GM19240 (cell line): Measurements from ENCODE around the gene HELZ2.
"Not testable (repeated sequence)": the region's sequence is repeated elsewhere in the genome, so short reads cannot be mapped to it uniquely, and the experiment has no call there.

Source experiments
- DNase-seq: peaks from one replicate; pipeline ENCODE4 v3.0.0; 2011; ENCODE audit warnings: low spot score; ENCODE audit not compliant: insufficient read length

HELZ2 gene

GRCh38 chr20:63574156-63574828 is at the start of gene HELZ2:
Gene HELZ2 (minus strand): TSS chr20:63574239. CDS start chr20:63572385, 1,854 bp downstream.
- DNase-seq, result peak; percentile 72

GRCh38 chr20:63622732-63623131 is 48.7 kb upstream of the HELZ2 start:
- no peak for DNase-seq

GRCh38 chr20:63622096-63622495 is 48.1 kb upstream of the HELZ2 start:
- no peak for DNase-seq

- no peak for DNase-seq
Measured at GRCh38 chr20:63620991-63621390, 47.0 kb upstream of the HELZ2 start.

GRCh38 chr20:63619505-63619904 is 45.5 kb upstream of the HELZ2 start:
- no peak for DNase-seq

GRCh38 chr20:63619086-63619485 is 45.0 kb upstream of the HELZ2 start:
- DNase-seq, result no peak

GRCh38 chr20:63618291-63618980 is 44.4 kb upstream of the HELZ2 start:
- DNase-seq, result no peak

- no peak for DNase-seq
Measured at GRCh38 chr20:63617876-63618265, 43.8 kb upstream of the HELZ2 start.

- no peak for DNase-seq
Measured at GRCh38 chr20:63617092-63617875, 43.2 kb upstream of the HELZ2 start.

GRCh38 chr20:63613863-63614594 is 40.0 kb upstream of the HELZ2 start:
- not testable (repeated sequence) for DNase-seq

- DNase-seq, result no peak
Measured at GRCh38 chr20:63612276-63612931, 38.4 kb upstream of the HELZ2 start.

GRCh38 chr20:63611646-63612045 is 37.6 kb upstream of the HELZ2 start:
- DNase-seq, result no peak

GRCh38 chr20:63610581-63611435 is 36.8 kb upstream of the HELZ2 start:
- DNase-seq, result no peak

GRCh38 chr20:63606686-63607085 is 32.6 kb upstream of the HELZ2 start:
- DNase-seq, result no peak

- DNase-seq, result no peak
Measured at GRCh38 chr20:63602321-63602720, 28.3 kb upstream of the HELZ2 start.

- DNase-seq, result not testable (repeated sequence)
Measured at GRCh38 chr20:63601679-63602078, 27.6 kb upstream of the HELZ2 start.

- no peak for DNase-seq
Measured at GRCh38 chr20:63599396-63600050, 25.5 kb upstream of the HELZ2 start.

- no peak for DNase-seq
Measured at GRCh38 chr20:63598479-63599395, 24.7 kb upstream of the HELZ2 start.
